Uterus (tissue), 2 donors: Measurements from ENCODE around the gene VSX1.

Experiments used
- CTCF ChIP-seq, 4 experiments: fragments of 200-600 bp in 2 of 4; fragments of 450-650 bp in 2 of 4; sonication (generic) in 2 of 4; IDR thresholded peaks; one replicate each; pipeline ENCODE4 v1.5.1; 2016 to 2019; ENCODE audit warnings: antibody characterized with exemption in 4 of 4, mild to moderate bottlenecking in 2 of 4, moderate library complexity in 1 of 4
- POLR2A ChIP-seq, 2 donors: fragments of 450-650 bp; IDR thresholded peaks; one replicate each; pipeline ENCODE4 v1.6.1; 2016; ENCODE audit warnings: antibody characterized with exemption in 2 of 2, mild to moderate bottlenecking in 1 of 2, moderate library complexity in 1 of 2

- TF ChIP-seq POLR2A (IDR thresholded peaks at IDR 0.05) (no peak), CTCF (IDR thresholded peaks at IDR 0.05) (no peak)
These were observed 3.3 kb downstream of the VSX1 start for GRCh38 chr20:25078662-25079061.
